HepG2 (cell line): ENCODE measurements around the gene RASSF4. TPM values are rescaled to one million over a fixed set of nuclear protein-coding genes. Genes with fewer than 3 reads are reported as not detected.

Experiments used
- ARNT ChIP-seq: fragments of 450-650 bp; IDR thresholded peaks from 2 replicates; pipeline ENCODE4 v1.6.1; 2017
- GATAD2A ChIP-seq: IDR thresholded peaks from 2 replicates; pipeline ENCODE4 v1.6.1; 2016
- HDAC2 ChIP-seq: sonication (generic); formaldehyde crosslinking; IDR thresholded peaks from 2 replicates; pipeline ENCODE4 v1.4.0; 2020; ENCODE audit warnings: missing genetic modification reagents
- HMG20A ChIP-seq: IDR thresholded peaks from 2 replicates; pipeline ENCODE4 v1.6.1; 2016; ENCODE audit warnings: borderline replicate concordance
- KLF9 ChIP-seq: IDR thresholded peaks from 2 replicates; pipeline ENCODE4 v1.6.1; 2016; ENCODE audit warnings: low read depth
- MBD4 ChIP-seq: IDR thresholded peaks from 2 replicates; pipeline ENCODE4 v1.6.1; 2012; ENCODE audit warnings: low read length, inconsistent platforms, borderline replicate concordance
- NR2F1 ChIP-seq, 2 experiments: fragments of 450-650 bp in 1 of 2; formaldehyde crosslinking in 1 of 2; IDR thresholded peaks; 2 replicates each; pipeline versions ENCODE4 v1.5.0 to v1.6.1; 2016 to 2020; ENCODE audit warnings: mild to moderate bottlenecking in 1 of 2, missing compliant biosample characterization in 1 of 2, missing genetic modification reagents in 1 of 2, moderate library complexity in 1 of 2
- PCBP2 ChIP-seq: fragments of 200-400 bp; formaldehyde crosslinking; optimal IDR thresholded peaks from 2 replicates; pipeline ENCODE3; 2018; ENCODE audit warnings: low read length, low read depth; ENCODE audit not compliant: poor library complexity, severe bottlenecking
- RXRA ChIP-seq: sonication (generic); formaldehyde crosslinking; IDR thresholded peaks from 2 replicates; pipeline ENCODE4 v1.5.1; 2020; ENCODE audit warnings: missing genetic modification reagents
- SMARCE1 ChIP-seq: fragments of 450-650 bp; IDR thresholded peaks from 2 replicates; pipeline ENCODE4 v1.6.1; 2017; ENCODE audit warnings: borderline replicate concordance
- SOX13 ChIP-seq, 3 experiments: fragments of 450-650 bp in 1 of 3; sonication (generic) in 1 of 3; formaldehyde crosslinking in 1 of 3; IDR thresholded peaks in 2 of 3; conservative IDR thresholded peaks in 1 of 3; 2 replicates each; pipeline versions ENCODE4 v1.5.0 to v1.6.1; 2016 to 2020; ENCODE audit warnings: antibody characterized with exemption in 1 of 3, mild to moderate bottlenecking in 1 of 3, missing compliant biosample characterization in 1 of 3, missing genetic modification reagents in 1 of 3, moderate library complexity in 1 of 3
- ZNF101 ChIP-seq: sonication (generic); formaldehyde crosslinking; IDR thresholded peaks from 2 replicates; pipeline ENCODE4 v1.4.0; 2020; ENCODE audit warnings: mild to moderate bottlenecking, low read depth, missing genetic modification reagents, borderline replicate concordance
- ZNF282 ChIP-seq: fragments of 450-650 bp; IDR thresholded peaks from 2 replicates; pipeline ENCODE4 v1.6.1; 2018; ENCODE audit not compliant: partially characterized antibody
- ZNF446 ChIP-seq: sonication (generic); formaldehyde crosslinking; IDR thresholded peaks from 2 replicates; pipeline ENCODE4 v1.5.0; 2020; ENCODE audit warnings: mild to moderate bottlenecking, missing genetic modification reagents
- ZNF484 ChIP-seq: sonication (generic); formaldehyde crosslinking; IDR thresholded peaks from 2 replicates; pipeline ENCODE4 v1.5.1; 2020; ENCODE audit warnings: mild to moderate bottlenecking, low read depth, missing genetic modification reagents, borderline replicate concordance
- ZNF660 ChIP-seq: sonication (generic); formaldehyde crosslinking; IDR thresholded peaks from 2 replicates; pipeline ENCODE4 v1.5.1; 2020; ENCODE audit warnings: mild to moderate bottlenecking, low read depth, missing genetic modification reagents, borderline replicate concordance
- polyA plus RNA-seq, 8 experiments: library from polyadenylated mRNA; depleted of rRNA in 3 of 8; stranded (reverse) in 7 of 8; unstranded in 1 of 8; fragments of >200 nt; fragmentation: Illumina TruSeq in 4 of 8; extraction: Trizol in 4 of 8; gene quantifications; 2 replicates each; pipeline versions ENCODE4 v1.2.1 to v1.2.3, GENCODE V29; 2011 to 2016; ENCODE audit warnings: low read depth in 4 of 8, missing spikeins in 1 of 8, mixed read lengths in 1 of 8; ENCODE audit not compliant: insufficient read depth in 1 of 8
- total RNA-seq, 5 experiments: library from RNA; depleted of rRNA; stranded (reverse); fragments of >200 nt; fragmentation: Illumina TruSeq; extraction: Trizol; gene quantifications; 2 replicates each; pipeline ENCODE4 v1.2.3, GENCODE V29; 2016; ENCODE audit warnings: low read depth in 1 of 5
- TF ChIP-seq, protein P1 (sequence below), 2 experiments: sonication (generic) in 1 of 2; formaldehyde crosslinking in 1 of 2; IDR thresholded peaks; 2 replicates each; pipeline versions ENCODE4 v1.4.0 to v1.6.1; 2018 to 2020; ENCODE audit warnings: missing genetic modification reagents in 2 of 2, borderline replicate concordance in 1 of 2, low read depth in 1 of 2, mild to moderate bottlenecking in 1 of 2, missing biosample characterization in 1 of 2
- TF ChIP-seq, protein P2 (sequence below): sonication (generic); formaldehyde crosslinking; IDR thresholded peaks from 2 replicates; pipeline ENCODE4 v1.5.0; 2020; ENCODE audit warnings: mild to moderate bottlenecking, missing genetic modification reagents
- TF ChIP-seq, protein P3 (sequence below): sonication (generic); formaldehyde crosslinking; IDR thresholded peaks from 2 replicates; pipeline ENCODE4 v1.4.0; 2020; ENCODE audit warnings: missing genetic modification reagents, mild to moderate bottlenecking, borderline replicate concordance
- TF ChIP-seq, protein P4 (sequence below): sonication (generic); formaldehyde crosslinking; IDR thresholded peaks from 2 replicates; pipeline ENCODE4 v1.4.0; 2020; ENCODE audit warnings: missing genetic modification reagents, borderline replicate concordance

The RASSF4 gene
- total and polyA plus RNA-seq, 2 of the 13 experiments (the other 11 are each of a cell fraction or from before 2014, with no cell fraction given): 34.0 to 51.7 TPM

DNA sequence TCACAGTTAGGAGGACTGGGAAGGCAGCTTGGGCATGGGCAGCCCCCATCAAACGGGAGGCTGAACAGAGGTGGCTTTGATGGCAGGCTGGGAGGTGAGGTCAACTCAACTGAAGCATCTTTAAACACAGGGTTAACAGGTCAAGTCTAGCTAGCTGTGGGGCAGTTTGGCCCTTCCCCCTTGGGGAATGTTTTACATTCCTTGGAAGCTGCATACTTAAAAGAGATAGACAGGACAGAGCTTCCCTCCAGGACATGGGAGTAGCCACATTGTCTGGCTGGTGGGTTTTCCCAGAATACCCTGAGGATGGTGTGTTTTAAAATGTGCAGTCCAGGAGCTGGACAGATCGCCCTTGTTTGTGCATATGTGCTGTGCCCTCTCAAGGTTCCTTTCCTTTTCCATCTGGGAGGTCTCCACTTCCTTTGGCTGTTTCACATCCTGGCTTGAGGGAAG, 6.8 kb upstream of the RASSF4 start (continued):
- no peak for TF ChIP-seq ZNF660
- TF ChIP-seq HMG20A (CRISPR knock-in tag): peak; percentile 73; the same call in 1 of the 2 replicates
- no peak for TF ChIP-seq KLF9
- no peak for TF ChIP-seq ZNF446 (CRISPR knock-in tag)
- peak; percentile 66 for TF ChIP-seq GATAD2A (CRISPR knock-in tag)
- TF ChIP-seq MBD4: no peak
- TF ChIP-seq PCBP2: no peak
- TF ChIP-seq, protein P1, sequence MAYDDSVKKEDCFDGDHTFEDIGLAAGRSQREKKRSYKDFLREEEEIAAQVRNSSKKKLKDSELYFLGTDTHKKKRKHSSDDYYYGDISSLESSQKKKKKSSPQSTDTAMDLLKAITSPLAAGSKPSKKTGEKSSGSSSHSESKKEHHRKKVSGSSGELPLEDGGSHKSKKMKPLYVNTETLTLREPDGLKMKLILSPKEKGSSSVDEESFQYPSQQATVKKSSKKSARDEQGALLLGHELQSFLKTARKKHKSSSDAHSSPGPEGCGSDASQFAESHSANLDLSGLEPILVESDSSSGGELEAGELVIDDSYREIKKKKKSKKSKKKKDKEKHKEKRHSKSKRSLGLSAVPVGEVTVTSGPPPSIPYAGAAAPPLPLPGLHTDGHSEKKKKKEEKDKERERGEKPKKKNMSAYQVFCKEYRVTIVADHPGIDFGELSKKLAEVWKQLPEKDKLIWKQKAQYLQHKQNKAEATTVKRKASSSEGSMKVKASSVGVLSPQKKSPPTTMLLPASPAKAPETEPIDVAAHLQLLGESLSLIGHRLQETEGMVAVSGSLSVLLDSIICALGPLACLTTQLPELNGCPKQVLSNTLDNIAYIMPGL (CRISPR knock-in tag; IDR thresholded peaks at IDR 0.05; ENCODE audit: borderline replicate concordance in 1 of 2, low read depth in 1 of 2): 0 out of 4 replicates have a peak, but pooled peaks of 1 of the 2 experiments have one; percentile 32
- peak; percentile 45; the same call in 1 of the 2 replicates for TF ChIP-seq HDAC2 (CRISPR knock-in tag)
- TF ChIP-seq, protein P2, sequence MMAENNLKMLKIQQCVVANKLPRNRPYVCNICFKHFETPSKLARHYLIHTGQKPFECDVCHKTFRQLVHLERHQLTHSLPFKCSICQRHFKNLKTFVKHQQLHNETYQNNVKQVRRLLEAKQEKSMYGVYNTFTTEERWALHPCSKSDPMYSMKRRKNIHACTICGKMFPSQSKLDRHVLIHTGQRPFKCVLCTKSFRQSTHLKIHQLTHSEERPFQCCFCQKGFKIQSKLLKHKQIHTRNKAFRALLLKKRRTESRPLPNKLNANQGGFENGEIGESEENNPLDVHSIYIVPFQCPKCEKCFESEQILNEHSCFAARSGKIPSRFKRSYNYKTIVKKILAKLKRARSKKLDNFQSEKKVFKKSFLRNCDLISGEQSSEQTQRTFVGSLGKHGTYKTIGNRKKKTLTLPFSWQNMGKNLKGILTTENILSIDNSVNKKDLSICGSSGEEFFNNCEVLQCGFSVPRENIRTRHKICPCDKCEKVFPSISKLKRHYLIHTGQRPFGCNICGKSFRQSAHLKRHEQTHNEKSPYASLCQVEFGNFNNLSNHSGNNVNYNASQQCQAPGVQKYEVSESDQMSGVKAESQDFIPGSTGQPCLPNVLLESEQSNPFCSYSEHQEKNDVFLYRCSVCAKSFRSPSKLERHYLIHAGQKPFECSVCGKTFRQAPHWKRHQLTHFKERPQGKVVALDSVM (CRISPR knock-in tag): no peak
- no peak for TF ChIP-seq SMARCE1
- peak; percentile 57 to 77; a peak in 3 of 4 replicates for TF ChIP-seq NR2F1 (CRISPR knock-in tag; IDR thresholded peaks at IDR 0.05)
- TF ChIP-seq SOX13 (IDR thresholded peaks at IDR 0.05): no peak
- peak in 1 of 2 experiments; percentile 66; a peak in 2 of 4 replicates for TF ChIP-seq SOX13 (CRISPR knock-in tag; conservative IDR thresholded peaks at IDR 0.05 in 1 of 2, IDR thresholded peaks at IDR 0.05 in 1 of 2)
- TF ChIP-seq, protein P3, sequence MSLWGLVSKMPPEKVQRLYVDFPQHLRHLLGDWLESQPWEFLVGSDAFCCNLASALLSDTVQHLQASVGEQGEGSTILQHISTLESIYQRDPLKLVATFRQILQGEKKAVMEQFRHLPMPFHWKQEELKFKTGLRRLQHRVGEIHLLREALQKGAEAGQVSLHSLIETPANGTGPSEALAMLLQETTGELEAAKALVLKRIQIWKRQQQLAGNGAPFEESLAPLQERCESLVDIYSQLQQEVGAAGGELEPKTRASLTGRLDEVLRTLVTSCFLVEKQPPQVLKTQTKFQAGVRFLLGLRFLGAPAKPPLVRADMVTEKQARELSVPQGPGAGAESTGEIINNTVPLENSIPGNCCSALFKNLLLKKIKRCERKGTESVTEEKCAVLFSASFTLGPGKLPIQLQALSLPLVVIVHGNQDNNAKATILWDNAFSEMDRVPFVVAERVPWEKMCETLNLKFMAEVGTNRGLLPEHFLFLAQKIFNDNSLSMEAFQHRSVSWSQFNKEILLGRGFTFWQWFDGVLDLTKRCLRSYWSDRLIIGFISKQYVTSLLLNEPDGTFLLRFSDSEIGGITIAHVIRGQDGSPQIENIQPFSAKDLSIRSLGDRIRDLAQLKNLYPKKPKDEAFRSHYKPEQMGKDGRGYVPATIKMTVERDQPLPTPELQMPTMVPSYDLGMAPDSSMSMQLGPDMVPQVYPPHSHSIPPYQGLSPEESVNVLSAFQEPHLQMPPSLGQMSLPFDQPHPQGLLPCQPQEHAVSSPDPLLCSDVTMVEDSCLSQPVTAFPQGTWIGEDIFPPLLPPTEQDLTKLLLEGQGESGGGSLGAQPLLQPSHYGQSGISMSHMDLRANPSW: no peak
- TF ChIP-seq ZNF282: no peak
- peak; percentile 83 for TF ChIP-seq RXRA (CRISPR knock-in tag)
- TF ChIP-seq, protein P4, sequence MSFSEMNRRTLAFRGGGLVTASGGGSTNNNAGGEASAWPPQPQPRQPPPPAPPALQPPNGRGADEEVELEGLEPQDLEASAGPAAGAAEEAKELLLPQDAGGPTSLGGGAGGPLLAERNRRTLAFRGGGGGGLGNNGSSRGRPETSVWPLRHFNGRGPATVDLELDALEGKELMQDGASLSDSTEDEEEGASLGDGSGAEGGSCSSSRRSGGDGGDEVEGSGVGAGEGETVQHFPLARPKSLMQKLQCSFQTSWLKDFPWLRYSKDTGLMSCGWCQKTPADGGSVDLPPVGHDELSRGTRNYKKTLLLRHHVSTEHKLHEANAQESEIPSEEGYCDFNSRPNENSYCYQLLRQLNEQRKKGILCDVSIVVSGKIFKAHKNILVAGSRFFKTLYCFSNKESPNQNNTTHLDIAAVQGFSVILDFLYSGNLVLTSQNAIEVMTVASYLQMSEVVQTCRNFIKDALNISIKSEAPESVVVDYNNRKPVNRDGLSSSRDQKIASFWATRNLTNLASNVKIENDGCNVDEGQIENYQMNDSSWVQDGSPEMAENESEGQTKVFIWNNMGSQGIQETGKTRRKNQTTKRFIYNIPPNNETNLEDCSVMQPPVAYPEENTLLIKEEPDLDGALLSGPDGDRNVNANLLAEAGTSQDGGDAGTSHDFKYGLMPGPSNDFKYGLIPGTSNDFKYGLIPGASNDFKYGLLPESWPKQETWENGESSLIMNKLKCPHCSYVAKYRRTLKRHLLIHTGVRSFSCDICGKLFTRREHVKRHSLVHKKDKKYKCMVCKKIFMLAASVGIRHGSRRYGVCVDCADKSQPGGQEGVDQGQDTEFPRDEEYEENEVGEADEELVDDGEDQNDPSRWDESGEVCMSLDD (CRISPR knock-in tag): no peak
- TF ChIP-seq ZNF484 (CRISPR knock-in tag): no peak
- no peak for TF ChIP-seq ARNT
- TF ChIP-seq ZNF101 (CRISPR knock-in tag): no peak
